Thymus (tissue), 11 donors: ENCODE measurements around the gene CUX1. TPM values are rescaled to one million over a fixed set of nuclear protein-coding genes. Genes with fewer than 3 reads are reported as not detected.

Experiments
- DNase-seq, 9 donors: peaks; one replicate each; pipeline ENCODE4 v3.0.0-alpha.2; 2013; ENCODE audit warnings: low spot score in 9 of 9, low read depth in 6 of 9, missing footprints in 1 of 9
- H3K27ac ChIP-seq, 2 donors: one replicate each; pipeline ENCODE4 v1.5.1; 2013; ENCODE audit warnings: control low read depth in 1 of 2, low read depth in 1 of 2, low read length in 1 of 2, mild to moderate bottlenecking in 1 of 2, moderate library complexity in 1 of 2
- H3K27me3 ChIP-seq, 2 donors: one replicate each; pipeline ENCODE4 v1.5.1; 2013; ENCODE audit warnings: low read length in 1 of 2; ENCODE audit not compliant: control insufficient read depth in 2 of 2, insufficient read depth in 1 of 2
- H3K36me3 ChIP-seq, 2 donors: one replicate each; pipeline ENCODE4 v1.5.1; 2013; ENCODE audit warnings: low read length in 1 of 2, mild to moderate bottlenecking in 1 of 2, moderate library complexity in 1 of 2; ENCODE audit not compliant: control insufficient read depth in 2 of 2, insufficient read depth in 2 of 2
- H3K4me1 ChIP-seq, 2 donors: one replicate each; pipeline ENCODE4 v1.5.1; 2013; ENCODE audit warnings: low read length in 2 of 2; ENCODE audit not compliant: control insufficient read depth in 2 of 2, insufficient read depth in 2 of 2
- H3K4me3 ChIP-seq, 2 donors: one replicate each; pipeline ENCODE4 v1.5.1; 2013; ENCODE audit warnings: low read length in 2 of 2, control low read depth in 1 of 2, mild to moderate bottlenecking in 1 of 2
- H3K9me3 ChIP-seq, 2 donors: one replicate each; pipeline ENCODE4 v1.5.1; 2013; ENCODE audit warnings: low read length in 1 of 2, mild to moderate bottlenecking in 1 of 2; ENCODE audit not compliant: control insufficient read depth in 2 of 2, insufficient read depth in 1 of 2
- WGBS: extraction: QIAGEN DNeasy Blood & Tissue Kit; methylation state at CpG from one replicate; pipeline ENCODE4 v1.1.7; 2013; 5-methylcytosine and 5-hydroxymethylcytosine counted together
- polyA plus RNA-seq: library from polyadenylated mRNA; stranded (reverse); fragments of 200-250 nt; gene quantifications from one replicate; pipeline ENCODE4 v1.2.3, GENCODE V29; 2013
- total RNA-seq: library from RNA; stranded (reverse); fragments of 120-200 nt; gene quantifications from one replicate; pipeline ENCODE4 v1.2.4, GENCODE V29; 2013
- donor health status: healthy.

CUX1 gene
- total and polyA plus RNA-seq, 2 donors, result 27.8 to 35.0 TPM

DNA sequence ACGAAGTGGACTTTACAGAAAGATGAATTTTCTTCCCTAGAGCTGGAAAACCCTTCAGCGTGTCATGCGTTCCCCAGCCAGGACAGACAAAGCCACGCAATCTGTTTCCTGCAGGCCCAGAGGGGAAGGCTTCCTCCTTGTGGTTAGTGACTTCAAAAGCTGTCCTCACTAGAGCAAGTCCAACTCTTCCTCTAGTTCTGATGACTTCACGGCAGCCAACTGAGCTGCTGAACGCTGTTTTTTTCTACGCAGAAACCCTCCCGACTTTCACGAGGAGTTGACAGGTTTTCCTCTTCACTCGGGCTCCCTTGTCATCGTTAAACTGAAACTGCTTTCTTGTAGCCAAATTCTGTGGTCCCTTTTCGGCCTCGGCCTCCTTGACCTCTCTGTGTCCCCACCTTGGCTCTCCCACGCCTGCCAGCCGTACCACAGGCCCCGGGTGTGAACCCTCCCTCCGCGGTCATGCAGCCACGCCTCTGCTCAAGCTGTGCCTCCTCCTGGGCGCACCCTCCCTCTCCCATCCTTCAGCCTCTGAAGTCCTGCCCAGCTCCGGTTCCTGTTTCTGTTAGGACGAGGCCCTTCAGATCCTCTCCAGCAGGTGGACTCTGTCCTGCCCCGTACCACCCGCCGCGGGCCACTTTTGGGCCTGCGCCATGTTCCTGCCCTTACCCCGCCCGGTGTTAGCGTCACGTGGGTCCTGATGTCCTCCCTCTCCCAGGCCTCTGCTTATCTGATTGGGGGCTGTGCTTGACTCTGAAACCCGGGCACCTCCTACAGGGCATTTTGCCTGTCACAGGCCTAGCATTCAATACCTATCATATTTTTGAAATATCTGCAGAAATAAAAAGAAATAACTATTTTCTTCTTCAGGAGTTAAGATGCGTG is 39.3 kb downstream of the CUX1 start:
- peak in 6 of 9 donors; percentile 39 to 75 (median 48) for DNase-seq
- WGBS, result 2% methylated on average over 33 of the region's 33 CpGs
- no peaks in the 10 kb centered on the region for H3K27me3 ChIP-seq
- no peaks in the 10 kb centered on the region for H3K9me3 ChIP-seq
- peaks cover 41 to 71% of the 10 kb centered on the region in 2 donors for H3K4me1 ChIP-seq
- peak overlapping the region; percentile 82 to 89 for H3K27ac ChIP-seq
- H3K4me3 ChIP-seq, result peak overlapping the region; percentile 36 to 56
- no peaks in the 10 kb centered on the region for H3K36me3 ChIP-seq

DNA sequence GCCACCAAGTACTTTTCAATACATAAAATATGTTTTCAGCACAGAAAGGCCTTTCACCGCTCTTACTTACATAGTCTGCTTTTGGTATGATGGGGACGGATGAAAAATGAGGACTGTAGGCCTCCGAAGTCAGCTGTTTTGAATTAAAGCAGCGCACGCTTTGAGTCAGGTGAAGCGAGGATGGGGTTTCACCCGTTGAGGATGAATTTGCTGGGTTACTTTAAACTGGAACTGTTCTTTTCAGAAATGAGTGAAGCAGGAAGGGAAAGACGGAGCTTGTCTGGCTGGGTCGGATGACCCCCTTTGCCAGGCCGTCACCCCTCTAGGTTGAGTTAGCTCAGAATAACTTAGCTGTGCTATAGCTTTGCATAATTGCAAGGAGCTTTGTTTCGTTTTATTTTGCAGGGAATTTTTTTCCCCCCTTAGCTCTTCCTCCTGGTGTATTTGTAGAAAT is 40.0 kb downstream of the CUX1 start:
- no peaks in the 10 kb centered on the region for H3K27me3 ChIP-seq
- H3K27ac ChIP-seq, result peak overlapping the region; percentile 82 to 89
- no peaks in the 10 kb centered on the region for H3K36me3 ChIP-seq
- 50% methylated on average over 11 of the region's 11 CpGs for WGBS
- H3K9me3 ChIP-seq, result no peaks in the 10 kb centered on the region
- DNase-seq, result no peak
- peak overlapping the region; percentile 36 to 56 for H3K4me3 ChIP-seq
- H3K4me1 ChIP-seq, result peaks cover 45 to 71% of the 10 kb centered on the region in 2 donors

DNA sequence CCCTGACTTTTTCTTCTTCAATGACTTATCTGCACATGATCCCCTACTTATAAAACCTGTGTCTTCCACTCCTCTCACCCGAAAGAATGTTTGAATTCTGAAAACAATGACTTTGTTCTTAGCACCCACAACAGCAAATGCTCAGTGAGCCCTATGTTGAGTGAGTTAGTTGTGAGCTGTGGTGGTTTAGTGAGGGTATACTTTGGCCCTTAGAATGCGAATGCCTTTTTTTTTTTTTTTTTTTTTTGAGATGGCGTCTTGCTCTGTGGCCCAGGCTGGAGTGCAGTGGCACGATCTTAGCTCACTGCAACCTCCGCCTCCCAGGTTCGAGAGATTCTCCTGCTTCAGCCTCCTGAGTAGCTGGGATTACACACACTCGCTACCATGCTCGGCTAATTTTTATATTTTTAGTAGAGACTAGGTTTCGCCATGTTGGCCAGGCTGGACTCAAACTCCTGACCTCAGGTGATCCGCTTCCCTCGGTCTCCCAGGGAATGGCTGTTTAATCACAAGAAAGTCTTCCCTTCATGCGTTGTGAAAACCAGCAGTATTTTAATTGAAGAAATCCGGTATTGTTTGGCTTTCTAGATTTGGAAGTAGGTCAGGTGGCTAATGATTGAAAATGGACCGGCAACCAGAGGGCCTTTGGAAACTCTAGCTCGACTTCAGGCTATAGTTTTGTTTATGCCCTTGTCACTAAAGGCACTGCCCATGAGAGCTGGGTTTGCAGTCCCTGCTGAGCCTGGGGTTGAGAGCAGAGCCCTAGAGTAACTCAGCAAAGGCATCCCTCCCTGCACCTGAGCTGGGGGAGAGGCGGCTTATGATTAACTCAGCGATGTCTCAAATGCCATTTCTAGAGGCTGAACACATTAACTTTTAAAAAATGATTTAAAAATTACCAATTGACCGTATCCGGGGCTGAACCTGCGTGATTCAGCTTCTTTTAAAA is 41.3 kb downstream of the CUX1 start:
- WGBS, result 95% methylated on average over 20 of the region's 20 CpGs
- Histone ChIP-seq H3K27ac (no peak overlapping the region), H3K36me3 (no peaks in the 10 kb centered on the region), H3K4me3 (no peak overlapping the region), H3K9me3 (no peaks in the 10 kb centered on the region), H3K4me1 (peaks cover 46 to 66% of the 10 kb centered on the region in 2 donors), H3K27me3 (no peaks in the 10 kb centered on the region)
- no peak for DNase-seq

DNA sequence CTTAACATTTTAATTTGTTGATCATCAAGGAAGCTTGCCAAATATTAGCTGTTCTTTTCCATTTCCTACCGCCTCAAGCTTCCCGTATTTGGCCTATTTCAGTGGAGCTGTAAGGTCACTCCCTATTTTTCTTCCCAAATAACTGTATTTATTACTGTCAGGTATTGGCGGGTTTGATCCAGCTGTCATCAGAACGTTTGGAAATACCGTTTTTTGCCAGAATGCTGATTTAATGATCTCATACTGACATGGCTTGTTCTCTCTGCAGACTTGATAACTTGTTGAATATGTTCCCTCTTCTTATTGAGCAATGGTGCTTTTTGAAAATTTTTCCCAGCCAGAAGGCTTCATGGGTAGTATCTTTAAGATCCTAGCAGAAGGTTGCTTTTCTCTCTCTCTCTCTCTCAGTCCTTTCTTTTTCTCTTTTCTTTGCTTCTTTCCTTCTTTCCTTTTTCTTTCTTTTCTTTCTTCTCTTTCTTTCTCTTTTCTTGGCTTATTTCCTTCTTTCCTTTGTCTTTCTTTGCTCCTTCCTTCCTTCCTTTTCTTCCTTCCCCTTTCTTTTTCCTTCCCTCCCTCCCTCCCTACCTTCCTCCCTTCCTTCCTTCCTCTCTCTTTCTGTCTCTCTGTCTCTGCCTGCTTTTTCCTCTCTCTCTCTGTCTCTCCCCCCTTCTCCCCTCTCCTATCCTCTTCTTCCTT is 42.1 kb downstream of the CUX1 start:
- no peaks in the 10 kb centered on the region for H3K9me3 ChIP-seq
- H3K4me3 ChIP-seq, result no peak overlapping the region
- 93% methylated on average over 5 of the region's 5 CpGs for whole genome bisulfite sequencing
- H3K27ac ChIP-seq, result no peak overlapping the region
- H3K4me1 ChIP-seq, result peaks cover 38 to 60% of the 10 kb centered on the region in 2 donors
- no peaks in the 10 kb centered on the region for H3K36me3 ChIP-seq
- no peak for DNase-seq
- H3K27me3 ChIP-seq, result no peaks in the 10 kb centered on the region

DNA sequence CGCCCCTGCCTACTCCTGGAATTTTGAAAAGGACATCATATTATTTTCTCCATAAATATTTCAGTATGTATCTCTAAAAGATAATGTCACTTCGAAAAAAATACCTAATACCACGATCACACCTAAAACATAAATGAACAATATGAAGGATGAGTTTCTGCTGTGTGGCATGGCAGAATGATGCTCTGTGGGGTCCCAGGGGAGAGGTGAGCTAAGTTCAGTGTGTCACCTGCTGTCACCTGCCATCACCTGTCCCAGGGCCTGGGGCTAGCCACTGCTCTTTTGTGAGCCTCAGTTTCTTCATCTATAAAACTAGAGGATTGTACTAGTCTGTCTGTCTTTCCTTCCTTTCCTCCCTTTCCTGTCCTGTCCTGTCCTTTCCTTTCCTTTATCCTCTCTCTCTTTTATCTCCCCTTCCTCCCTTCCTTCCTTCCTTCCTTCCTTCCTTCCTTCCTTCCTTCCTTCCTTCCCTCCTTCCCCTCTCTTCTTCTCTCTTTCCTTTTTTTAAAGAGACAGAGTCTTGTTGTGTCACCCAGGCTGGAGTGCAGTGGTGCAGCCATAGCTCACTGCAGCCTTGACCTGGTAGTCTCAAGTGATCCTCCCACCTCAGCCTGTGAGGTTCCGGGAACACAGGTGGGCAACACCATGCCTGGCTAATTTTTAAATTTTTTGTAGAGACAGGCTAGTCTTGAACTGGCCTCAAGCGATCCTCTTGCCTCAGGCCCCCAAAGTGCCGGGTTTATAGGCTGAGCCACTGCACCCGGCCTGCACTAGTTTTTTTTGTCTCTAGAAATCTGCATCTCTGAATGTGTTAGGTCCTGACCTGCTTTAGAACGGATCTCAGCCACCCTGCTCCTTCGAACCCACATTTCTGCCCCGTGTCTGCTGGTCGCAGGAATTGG is 43.1 kb downstream of the CUX1 start:
- Histone ChIP-seq H3K9me3 (no peaks in the 10 kb centered on the region), H3K4me1 (peaks cover 38 to 58% of the 10 kb centered on the region in 2 donors), H3K27ac (peak overlapping the region; percentile 11 to 52), H3K27me3 (no peaks in the 10 kb centered on the region), H3K36me3 (no peaks in the 10 kb centered on the region), H3K4me3 (no peak overlapping the region)
- no peak for DNase-seq
- WGBS, result 96% methylated on average over 11 of the region's 11 CpGs

DNA sequence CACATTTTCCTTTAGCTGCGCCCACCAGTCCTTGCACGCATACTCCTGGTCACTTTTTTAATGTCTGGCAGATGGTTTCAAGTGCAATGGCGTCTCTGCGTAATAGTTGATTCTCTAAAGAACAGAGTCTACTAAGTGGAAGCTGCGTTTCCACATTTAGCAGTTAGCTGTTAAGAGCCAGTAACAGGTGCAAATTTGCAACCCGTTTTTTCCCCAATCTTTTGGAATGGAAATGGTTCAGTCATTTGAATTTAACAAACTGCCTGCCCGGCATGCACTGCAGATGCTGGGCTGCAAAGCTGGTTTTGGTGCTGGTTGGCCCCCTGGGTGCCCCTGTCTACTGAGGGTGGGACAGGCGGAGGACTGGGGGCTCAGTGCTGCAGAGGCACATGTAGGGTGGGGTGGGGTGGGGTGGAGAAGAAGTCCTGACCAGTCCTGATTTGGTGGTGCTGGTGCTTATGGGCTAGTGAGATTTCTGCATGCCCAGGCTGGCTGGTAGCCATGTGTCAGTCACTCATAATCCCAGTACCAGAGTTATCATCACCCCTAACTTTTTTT is 43.9 kb downstream of the CUX1 start:
- H3K4me1 ChIP-seq, result peaks cover 35 to 58% of the 10 kb centered on the region in 2 donors
- WGBS, result 78% methylated on average over 8 of the region's 8 CpGs
- H3K9me3 ChIP-seq, result no peaks in the 10 kb centered on the region
- no peaks in the 10 kb centered on the region for H3K27me3 ChIP-seq
- H3K4me3 ChIP-seq, result no peak overlapping the region
- peaks cover 2 to 3% of the 10 kb centered on the region in 2 donors for H3K36me3 ChIP-seq
- H3K27ac ChIP-seq, result peak overlapping the region in 1 of 2 donors; percentile 11
- DNase-seq, result no peak

DNA sequence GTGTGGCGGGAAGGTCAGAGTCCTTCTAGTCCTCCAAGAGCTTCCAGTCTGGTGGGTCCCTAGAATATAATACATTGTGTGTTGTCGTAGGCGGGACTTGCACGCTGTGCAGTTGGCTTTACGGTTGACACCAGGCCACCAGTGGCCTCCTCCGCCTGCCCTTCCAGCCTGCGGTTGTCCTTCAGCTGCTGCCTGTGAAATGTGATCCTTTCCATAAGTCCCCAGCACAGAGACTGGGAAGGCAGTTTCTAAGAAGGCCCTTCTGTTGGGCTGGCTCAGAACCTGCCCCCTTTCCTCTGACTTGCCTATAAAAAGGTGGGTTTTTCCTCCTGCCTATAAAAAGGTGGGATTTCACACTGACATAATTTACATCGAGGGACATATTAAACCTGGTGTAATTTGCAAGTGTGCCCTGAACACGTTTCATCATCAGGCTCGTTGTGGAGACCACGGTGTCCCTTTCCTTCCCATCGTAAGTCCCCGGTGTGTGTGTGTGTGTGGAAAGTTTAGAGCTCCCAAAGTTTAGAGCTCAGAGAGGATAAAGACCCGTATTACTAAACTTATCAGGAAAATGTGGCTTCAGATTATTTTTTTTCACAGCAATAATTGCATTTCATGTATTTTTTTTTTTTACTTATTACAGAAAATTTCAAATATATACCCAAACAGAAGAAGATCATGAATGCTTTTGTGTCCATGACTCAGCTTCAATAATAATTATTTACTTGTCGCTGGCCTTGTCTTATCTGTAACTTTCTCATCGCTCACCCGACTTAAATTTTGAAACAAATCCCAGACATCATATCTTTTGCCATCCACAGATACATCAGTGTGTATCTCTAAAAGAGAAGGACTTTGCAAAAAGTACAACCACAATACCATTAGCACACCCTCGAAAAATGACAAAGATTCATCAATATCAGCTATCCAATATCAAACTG is 45.1 kb downstream of the CUX1 start:
- H3K9me3 ChIP-seq, result no peaks in the 10 kb centered on the region
- H3K27ac ChIP-seq, result no peak overlapping the region
- H3K36me3 ChIP-seq, result peaks cover 3 to 6% of the 10 kb centered on the region in 2 donors
- no peak overlapping the region for H3K4me3 ChIP-seq
- H3K4me1 ChIP-seq, result peaks cover 37 to 57% of the 10 kb centered on the region in 2 donors
- WGBS, result 94% methylated on average over 18 of the region's 18 CpGs
- H3K27me3 ChIP-seq, result no peaks in the 10 kb centered on the region
- no peak for DNase-seq
